Activated CD8-positive, alpha-beta memory T cell treated with anti-CD3 and anti-CD28 coated beads, Interleukin-2, amount 10 ng/mL, durations not matched to agents 7 days and 5 days (primary cell): Measurements from ENCODE around the gene ME2. TPM values are rescaled to one million over a fixed set of nuclear protein-coding genes. Genes with fewer than 3 reads are reported as not detected.
"Not testable (repeated sequence)": the region's sequence is repeated elsewhere in the genome, so short reads cannot be mapped to it uniquely, and the experiment has no call there.

ENCODE experiments used
- ATAC-seq: fragments of 150-1000 bp; cut with Tn5 transposase; one replicate; pipeline ENCODE4 v1.10.0; 2021; ENCODE audit warnings: moderate library complexity
- CTCF ChIA-PET: fragments of 350-600 bp; sonication (Branson Sonifier 250); formaldehyde crosslinking; loops from one replicate; lab custom pipeline; 2021; ENCODE audit warnings: antibody characterized with exemption; lab: Charles Lee
- DNase-seq: peaks from one replicate; pipeline ENCODE4 v3.0.0-alpha.2; 2020
- H3K27ac Mint-ChIP-seq: one replicate; pipeline ENCODE4 v1.8.0; 2021; ENCODE audit warnings: mild to moderate bottlenecking, mixed read lengths
- H3K27me3 Mint-ChIP-seq: one replicate; pipeline ENCODE4 v1.8.0; 2021; ENCODE audit warnings: mixed read lengths
- H3K36me3 Mint-ChIP-seq: one replicate; pipeline ENCODE4 v1.8.0; 2021; ENCODE audit warnings: mild to moderate bottlenecking, mixed read lengths
- H3K4me1 Mint-ChIP-seq: one replicate; pipeline ENCODE4 v1.8.0; 2021; ENCODE audit warnings: mixed read lengths
- H3K4me3 Mint-ChIP-seq: one replicate; pipeline ENCODE4 v1.8.0; 2021; ENCODE audit warnings: mild to moderate bottlenecking, moderate library complexity, mixed read lengths
- H3K9me3 Mint-ChIP-seq: one replicate; pipeline ENCODE4 v1.8.0; 2022; ENCODE audit warnings: low read depth, mixed read lengths
- total RNA-seq, 2 experiments: library from RNA; stranded (reverse); gene quantifications; one replicate each; pipeline ENCODE4 v1.2.3, GENCODE V29; 2021

The ME2 gene
- 10 to 100 TPM; 77.2 to 86.9 TPM for total RNA-seq

- DNase-seq (peak; percentile 94), ATAC-seq (peak; percentile 94)
- Mint-ChIP-seq H3K27ac (peak within 1 kb of the TSS; percentile 98), H3K4me1 (peaks cover 22% of the 10 kb centered on the region), H3K9me3 (no peaks in the 10 kb centered on the region), H3K36me3 (peaks cover 10% of the 10 kb centered on the region), H3K4me3 (peak within 1 kb of the TSS; percentile 94), H3K27me3 (peaks cover 4% of the 10 kb centered on the region)
- CTCF ChIA-PET, result interaction anchor here (0.6 to 1.6 kb wide), 7 partner anchors 10 to 316 kb away, joined by 3 to 11 read pairs (median 4); partner anchors contain the start of genes ELAC1 and SMAD4
Observed at GRCh38 chr18:50878345-50879301, at the start of gene ME2. Gene ME2, plus strand, starts transcription at chr18:50879118. Its CDS starts 16,703 bp downstream, at chr18:50895821.

GRCh38 chr18:50829644-50830043 is 49.3 kb upstream of the ME2 start:
- H3K27ac Mint-ChIP-seq, result no peak overlapping the region
- CTCF ChIA-PET, result no interaction called here
- no peak for DNase-seq

GRCh38 chr18:50830544-50830943 is 48.4 kb upstream of the ME2 start:
- no peak for DNase-seq
- Mint-ChIP-seq H3K9me3 (no peaks in the 10 kb centered on the region), H3K36me3 (no peaks in the 10 kb centered on the region), H3K4me3 (no peak overlapping the region), H3K27me3 (no peaks in the 10 kb centered on the region), H3K27ac (no peak overlapping the region), H3K4me1 (no peaks in the 10 kb centered on the region)
- no peak for ATAC-seq
- CTCF ChIA-PET, result no interaction called here

More at GRCh38 chr18:50829644-50830043, 49.3 kb upstream of the ME2 start:
- no peaks in the 10 kb centered on the region for H3K36me3 Mint-ChIP-seq
- no peaks in the 10 kb centered on the region for H3K27me3 Mint-ChIP-seq
- no peaks in the 10 kb centered on the region for H3K4me1 Mint-ChIP-seq
- ATAC-seq, result no peak
- no peaks in the 10 kb centered on the region for H3K9me3 Mint-ChIP-seq
- H3K4me3 Mint-ChIP-seq, result no peak overlapping the region

- CTCF ChIA-PET, result no interaction called here
- peaks cover 3% of the 10 kb centered on the region for H3K4me1 Mint-ChIP-seq
Observed at GRCh38 chr18:50832754-50833153, 46.2 kb upstream of the ME2 start.

GRCh38 chr18:50833496-50833895 is 45.4 kb upstream of the ME2 start:
- ATAC-seq, H3K36me3 Mint-ChIP-seq, H3K4me1 Mint-ChIP-seq, H3K27ac Mint-ChIP-seq, H3K9me3 Mint-ChIP-seq, H3K27me3 Mint-ChIP-seq, DNase-seq, H3K4me3 Mint-ChIP-seq: not testable (repeated sequence)
- CTCF ChIA-PET, result interaction anchor here (0.9 to 3.6 kb wide), 2 partner anchors 13 to 218 kb away, joined by 3 to 12 read pairs; partner anchors contain the start of gene MRO

More at GRCh38 chr18:50832754-50833153, 46.2 kb upstream of the ME2 start:
- no peak for ATAC-seq
- Mint-ChIP-seq H3K36me3 (no peaks in the 10 kb centered on the region), H3K4me3 (no peak overlapping the region), H3K27ac (no peak overlapping the region), H3K9me3 (no peaks in the 10 kb centered on the region), H3K27me3 (peaks cover 4% of the 10 kb centered on the region)
- DNase-seq, result no peak

- DNase-seq (no peak), ATAC-seq (no peak)
- H3K4me3 Mint-ChIP-seq, result no peak overlapping the region
- CTCF ChIA-PET, result interaction anchor here (3.6 kb wide), 1 partner anchor 16 kb away, joined by 12 read pairs; the partner anchor contains the start of gene MRO
- H3K36me3 Mint-ChIP-seq, result no peaks in the 10 kb centered on the region
- peaks cover 3% of the 10 kb centered on the region for H3K4me1 Mint-ChIP-seq
- H3K9me3 Mint-ChIP-seq, result no peaks in the 10 kb centered on the region
- no peak overlapping the region for H3K27ac Mint-ChIP-seq
- H3K27me3 Mint-ChIP-seq, result peaks cover 4% of the 10 kb centered on the region
Observed at GRCh38 chr18:50836521-50836957, 42.4 kb upstream of the ME2 start.

- no peak for ATAC-seq
- peaks cover 3% of the 10 kb centered on the region for H3K4me1 Mint-ChIP-seq
- no peak overlapping the region for H3K27ac Mint-ChIP-seq
- CTCF ChIA-PET, result interaction anchor here (2.2 kb wide), 1 partner anchor 19 kb away, joined by 5 read pairs; the partner anchor contains the start of gene MRO
- no peak overlapping the region for H3K4me3 Mint-ChIP-seq
- H3K36me3 Mint-ChIP-seq, result no peaks in the 10 kb centered on the region
- no peak for DNase-seq
- peaks cover 4% of the 10 kb centered on the region for H3K27me3 Mint-ChIP-seq
- no peaks in the 10 kb centered on the region for H3K9me3 Mint-ChIP-seq
Observed at GRCh38 chr18:50839341-50839740, 39.6 kb upstream of the ME2 start.

GRCh38 chr18:50839996-50840395 is 38.9 kb upstream of the ME2 start:
- ATAC-seq (no peak), DNase-seq (no peak)
- Mint-ChIP-seq H3K4me1 (peaks cover 3% of the 10 kb centered on the region), H3K27me3 (peaks cover 4% of the 10 kb centered on the region), H3K4me3 (no peak overlapping the region), H3K9me3 (no peaks in the 10 kb centered on the region), H3K27ac (no peak overlapping the region), H3K36me3 (no peaks in the 10 kb centered on the region)
- CTCF ChIA-PET, result interaction anchor here (2.2 kb wide), 1 partner anchor 20 kb away, joined by 5 read pairs; the partner anchor contains the start of gene MRO

GRCh38 chr18:50842846-50843245 is 36.1 kb upstream of the ME2 start:
- CTCF ChIA-PET, result no interaction called here
- H3K9me3 Mint-ChIP-seq, result no peaks in the 10 kb centered on the region
- no peak for ATAC-seq
- H3K27me3 Mint-ChIP-seq, result peaks cover 3% of the 10 kb centered on the region
- no peaks in the 10 kb centered on the region for H3K36me3 Mint-ChIP-seq
- no peak overlapping the region for H3K4me3 Mint-ChIP-seq
- no peak for DNase-seq
- H3K4me1 Mint-ChIP-seq, result no peaks in the 10 kb centered on the region
- H3K27ac Mint-ChIP-seq, result no peak overlapping the region

- CTCF ChIA-PET, result no interaction called here
Observed at GRCh38 chr18:50844554-50844953, 34.4 kb upstream of the ME2 start.

GRCh38 chr18:50844960-50845359 is 34.0 kb upstream of the ME2 start:
- Mint-ChIP-seq H3K4me1 (no peaks in the 10 kb centered on the region), H3K4me3 (no peak overlapping the region), H3K27ac (no peak overlapping the region), H3K36me3 (no peaks in the 10 kb centered on the region), H3K27me3 (peaks cover 5% of the 10 kb centered on the region), H3K9me3 (no peaks in the 10 kb centered on the region)
- CTCF ChIA-PET, result no interaction called here
- ATAC-seq, result no peak
- DNase-seq, result no peak

More at GRCh38 chr18:50844554-50844953, 34.4 kb upstream of the ME2 start:
- ATAC-seq (no peak), DNase-seq (no peak)
- no peaks in the 10 kb centered on the region for H3K36me3 Mint-ChIP-seq
- peaks cover 3% of the 10 kb centered on the region for H3K27me3 Mint-ChIP-seq
- no peaks in the 10 kb centered on the region for H3K4me1 Mint-ChIP-seq
- H3K4me3 Mint-ChIP-seq, result no peak overlapping the region
- no peaks in the 10 kb centered on the region for H3K9me3 Mint-ChIP-seq
- no peak overlapping the region for H3K27ac Mint-ChIP-seq

GRCh38 chr18:50847192-50847591 is 31.7 kb upstream of the ME2 start:
- H3K27ac Mint-ChIP-seq, result no peak overlapping the region
- H3K27me3 Mint-ChIP-seq, result peaks cover 5% of the 10 kb centered on the region
- DNase-seq, result no peak
- H3K4me3 Mint-ChIP-seq, result no peak overlapping the region
- no peaks in the 10 kb centered on the region for H3K36me3 Mint-ChIP-seq
- no peaks in the 10 kb centered on the region for H3K4me1 Mint-ChIP-seq
- no peak for ATAC-seq
- no peaks in the 10 kb centered on the region for H3K9me3 Mint-ChIP-seq
- CTCF ChIA-PET, result interaction anchor here (0.7 kb wide), 1 partner anchor 134 kb away, joined by 3 read pairs; no protein-coding TSS in a partner anchor

- Mint-ChIP-seq H3K36me3 (no peaks in the 10 kb centered on the region), H3K4me3 (no peak overlapping the region), H3K9me3 (no peaks in the 10 kb centered on the region), H3K27ac (no peak overlapping the region), H3K4me1 (no peaks in the 10 kb centered on the region), H3K27me3 (peaks cover 7% of the 10 kb centered on the region)
- DNase-seq (no peak), ATAC-seq (no peak)
- CTCF ChIA-PET, result no interaction called here
Observed at GRCh38 chr18:50848061-50848551, 30.8 kb upstream of the ME2 start.
